ENCODE results near the gene MTMR12. TPM values are rescaled to one million over a fixed set of nuclear protein-coding genes. Genes with fewer than 3 reads are reported as not detected.

MTMR12 gene
- total and polyA plus RNA-seq, 2 of the 8 experiments (the other 6 are each of a cell fraction or from before 2014, with no cell fraction given) = 19.1 to 59.3 TPM

- TF ChIP-seq RXRA (IDR thresholded peaks at IDR 0.05; ENCODE audit: insufficient read depth, low read depth, low read length) = no peak
Observed at GRCh38 chr5:32229586-32229985, 83.2 kb downstream of the MTMR12 start (continued).

Measured in H1 (cell line).